OCI-LY3 (cell line): ENCODE measurements around the gene ESPN.
"Not testable (repeated sequence)": the region's sequence is repeated elsewhere in the genome, so short reads cannot be mapped to it uniquely, and the experiment has no call there.

ENCODE experiments used
- H2AFZ ChIP-seq: fragments of 200-600, 300-600 bp; shearing (Covaris generic); 2 replicates; pipeline ENCODE4 v1.6.0; 2014; ENCODE audit warnings: antibody characterized with exemption, low read depth, low read length
- H3K27ac ChIP-seq: fragments of 200-600, 300-600 bp; sonication (generic); 2 replicates; pipeline ENCODE4 v1.5.1; 2014; ENCODE audit warnings: mild to moderate bottlenecking, low read length, moderate library complexity, mixed read lengths
- H3K27me3 ChIP-seq: fragments of 200-600, 300-600 bp; sonication (generic); 2 replicates; pipeline ENCODE4 v1.6.1; 2014; ENCODE audit warnings: low read depth, low read length, mixed read lengths
- H3K36me3 ChIP-seq: fragments of 200-600, 300-600 bp; sonication (generic); replicated peaks from 2 replicates; pipeline ENCODE3; 2014; ENCODE audit warnings: low read depth, low read length, mixed read lengths
- H3K4me1 ChIP-seq: fragments of 300-600, 200-600 bp; sonication (generic); 2 replicates; pipeline ENCODE4 v1.6.1; 2014; ENCODE audit warnings: low read length, mixed read lengths
- H3K4me2 ChIP-seq: fragments of 200-600, 300-600 bp; sonication (generic); 2 replicates; pipeline ENCODE4 v1.6.1; 2014; ENCODE audit warnings: low read length, mixed read lengths
- H3K4me3 ChIP-seq: fragments of 300-600, 200-600 bp; sonication (generic); 2 replicates; pipeline ENCODE4 v1.5.1; 2014; ENCODE audit warnings: antibody characterized with exemption, mild to moderate bottlenecking, low read length, moderate library complexity
- H3K79me2 ChIP-seq: fragments of 300-600, 200-600 bp; shearing (Covaris generic); 2 replicates; pipeline ENCODE4 v1.6.1; 2014; ENCODE audit warnings: mild to moderate bottlenecking, low read length, mixed read lengths
- H3K9ac ChIP-seq: fragments of 300-600, 200-600 bp; shearing (Covaris generic); 2 replicates; pipeline ENCODE4 v1.6.0; 2014; ENCODE audit warnings: mild to moderate bottlenecking, low read length, moderate library complexity
- H3K9me3 ChIP-seq: fragments of 200-600, 300-600 bp; shearing (Covaris generic); 2 replicates; pipeline ENCODE4 v1.6.1; 2014; ENCODE audit warnings: low read length, mixed read lengths; ENCODE audit not compliant: insufficient read depth
- H4K20me1 ChIP-seq: fragments of 200-600, 300-600 bp; sonication (generic); 2 replicates; pipeline ENCODE4 v1.6.1; 2016; ENCODE audit warnings: low read length, mixed read lengths; ENCODE audit not compliant: insufficient read depth
- CTCF ChIP-seq: fragments of 200-600, 300-600 bp; sonication (generic); IDR thresholded peaks from 2 replicates; pipeline ENCODE4 v1.5.1; 2014; ENCODE audit warnings: antibody characterized with exemption, low read length, low read depth
- EZH2phosphoT487 ChIP-seq: fragments of 200-600 bp; shearing (Covaris generic); IDR thresholded peaks from 2 replicates; pipeline ENCODE4 v1.6.1; 2018; ENCODE audit warnings: antibody characterized with exemption, mixed run types, low read depth

The ESPN gene

GRCh38 chr1:6444377-6444776 is 19.8 kb downstream of the ESPN start:
- Histone ChIP-seq H3K4me1 (no peaks in the 10 kb centered on the region), H3K36me3 (no peaks in the 10 kb centered on the region), H4K20me1 (no peaks in the 10 kb centered on the region), H2AFZ (no peak overlapping the region), H3K27ac (no peak overlapping the region), H3K79me2 (no peaks in the 10 kb centered on the region), H3K9ac (no peak overlapping the region), H3K27me3 (no peaks in the 10 kb centered on the region), H3K4me2 (no peak overlapping the region), H3K9me3 (no peaks in the 10 kb centered on the region), H3K4me3 (no peak overlapping the region)
- no peak for TF ChIP-seq EZH2phosphoT487
- no peak for TF ChIP-seq CTCF

DNA sequence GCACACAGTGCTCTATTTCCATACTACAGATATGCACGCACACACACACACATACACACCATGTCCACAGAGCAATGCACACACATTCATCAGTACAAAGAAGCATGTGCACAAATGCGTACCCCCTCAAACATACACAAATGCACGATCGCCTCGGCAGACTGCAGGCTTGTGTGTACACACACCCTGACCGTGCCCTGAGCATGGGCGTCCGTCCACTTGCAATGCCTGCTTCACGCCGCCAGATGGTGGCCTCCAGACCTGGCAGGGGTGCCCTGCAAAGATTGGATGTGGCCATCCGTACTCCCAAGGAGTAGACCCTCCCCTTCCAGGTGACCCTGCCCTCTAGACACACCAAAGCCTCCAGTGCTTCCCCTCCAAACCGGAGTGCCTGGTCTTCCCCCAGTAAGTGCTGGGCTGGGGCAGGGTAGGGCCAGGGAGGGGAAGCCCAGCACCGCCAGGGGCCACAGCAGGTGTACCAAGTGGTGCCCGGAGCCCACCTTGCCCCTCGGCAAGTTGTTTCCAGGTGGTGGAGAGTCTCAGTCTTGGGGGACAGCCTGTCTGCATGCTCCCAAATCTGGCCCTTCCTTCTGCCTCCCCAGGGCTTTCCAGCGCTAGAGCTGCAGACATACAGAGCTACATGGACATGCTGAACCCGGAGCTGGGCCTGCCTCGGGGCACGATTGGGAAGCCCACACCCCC is 20.6 kb downstream of the ESPN start:
- H3K27me3 ChIP-seq: no peaks in the 10 kb centered on the region
- H3K27ac ChIP-seq: no peak overlapping the region
- H3K4me2 ChIP-seq: no peak overlapping the region
- H3K36me3 ChIP-seq: no peaks in the 10 kb centered on the region
- no peaks in the 10 kb centered on the region for H4K20me1 ChIP-seq
- H2AFZ ChIP-seq: no peak overlapping the region
- TF ChIP-seq CTCF (peak; percentile 41), EZH2phosphoT487 (no peak)
- no peak overlapping the region for H3K4me3 ChIP-seq
- no peaks in the 10 kb centered on the region for H3K9me3 ChIP-seq
- H3K79me2 ChIP-seq: no peaks in the 10 kb centered on the region
- H3K9ac ChIP-seq: no peak overlapping the region
- H3K4me1 ChIP-seq: no peaks in the 10 kb centered on the region

DNA sequence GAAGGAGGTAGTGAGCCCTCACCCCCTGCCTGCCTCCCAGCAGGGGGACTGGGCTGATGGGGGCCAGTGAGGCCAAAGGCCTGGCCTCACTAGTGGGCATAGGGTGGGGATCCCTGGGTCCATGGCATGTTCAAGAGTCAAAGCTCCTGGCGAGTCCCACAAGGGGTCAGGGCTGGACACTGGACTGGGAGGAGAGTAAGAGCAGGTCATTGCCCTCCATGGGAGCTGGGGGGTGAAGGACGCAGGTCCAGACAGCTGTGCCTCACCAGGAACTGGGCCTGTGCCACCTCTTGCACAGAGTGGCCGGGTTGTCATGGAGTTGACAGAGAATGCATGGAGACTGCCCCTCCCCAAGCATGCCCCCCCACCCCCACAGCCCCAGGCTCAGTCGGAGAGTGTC is 21.4 kb downstream of the ESPN start:
- H4K20me1 ChIP-seq, H2AFZ ChIP-seq, H3K36me3 ChIP-seq, H3K4me1 ChIP-seq, H3K27ac ChIP-seq, H3K4me3 ChIP-seq, H3K9me3 ChIP-seq, H3K27me3 ChIP-seq, H3K9ac ChIP-seq, H3K79me2 ChIP-seq, H3K4me2 ChIP-seq: not testable (repeated sequence)

GRCh38 chr1:6446665-6447015 is 22.1 kb downstream of the ESPN start:
- H3K4me1 ChIP-seq: no peaks in the 10 kb centered on the region
- no peaks in the 10 kb centered on the region for H3K9me3 ChIP-seq
- peak overlapping the region; percentile 67 for H3K4me3 ChIP-seq
- no peak overlapping the region for H3K27ac ChIP-seq
- 0 out of 2 replicates have a peak, but pooled peaks cover 3% of the 10 kb centered on the region for H3K27me3 ChIP-seq
- no peak overlapping the region for H3K9ac ChIP-seq
- H3K4me2 ChIP-seq: peak overlapping the region; percentile 35
- H3K79me2 ChIP-seq: no peaks in the 10 kb centered on the region
- TF ChIP-seq CTCF: no peak
- no peak for TF ChIP-seq EZH2phosphoT487
- H4K20me1 ChIP-seq: no peaks in the 10 kb centered on the region
- no peak overlapping the region for H2AFZ ChIP-seq
- no peaks in the 10 kb centered on the region for H3K36me3 ChIP-seq
